ENCODE measurements around the gene EIF1AD.
A peak's percentile ranks its signal among the peaks of the same experiment; 100 is the strongest.

EIF1AD gene

GRCh38 chr11:66045177-66045639 lies 43.3 kb upstream of the EIF1AD start:
- DNase-seq (ENCODE audit: low read depth): peak; percentile 90
- H3K4me3 ChIP-seq (ENCODE audit: low read depth, low read length): no peak overlapping the region
- TF ChIP-seq CTCF (IDR thresholded peaks at IDR 0.05; ENCODE audit: insufficient read depth, low read depth, low read length, missing control alignments): peak; percentile 94

- TF ChIP-seq CTCF (IDR thresholded peaks at IDR 0.05; ENCODE audit: insufficient read depth, low read depth, low read length, missing control alignments): no peak
- no peak overlapping the region for H3K4me3 ChIP-seq (ENCODE audit: low read depth, low read length)
- no peak for DNase-seq (ENCODE audit: low read depth)
Observed at GRCh38 chr11:66044757-66045156, 42.8 kb upstream of the EIF1AD start.

- TF ChIP-seq CTCF (IDR thresholded peaks at IDR 0.05; ENCODE audit: insufficient read depth, low read depth, low read length, missing control alignments): no peak
- no peak for DNase-seq (ENCODE audit: low read depth)
- no peak overlapping the region for H3K4me3 ChIP-seq (ENCODE audit: low read depth, low read length)
Observed at GRCh38 chr11:66042996-66043906, 41.3 kb upstream of the EIF1AD start.

GRCh38 chr11:66042227-66042995 lies 40.5 kb upstream of the EIF1AD start:
- no peak for DNase-seq (ENCODE audit: low read depth)
- no peak overlapping the region for H3K4me3 ChIP-seq (ENCODE audit: low read depth, low read length)
- TF ChIP-seq CTCF (IDR thresholded peaks at IDR 0.05; ENCODE audit: insufficient read depth, low read depth, low read length, missing control alignments): no peak

GRCh38 chr11:66039765-66040164 lies 37.8 kb upstream of the EIF1AD start:
- no peak for TF ChIP-seq CTCF (IDR thresholded peaks at IDR 0.05; ENCODE audit: insufficient read depth, low read depth, low read length, missing control alignments)
- DNase-seq (ENCODE audit: low read depth): no peak
- H3K4me3 ChIP-seq (ENCODE audit: low read depth, low read length): no peak overlapping the region

- TF ChIP-seq CTCF (IDR thresholded peaks at IDR 0.05; ENCODE audit: insufficient read depth, low read depth, low read length, missing control alignments): no peak
- DNase-seq (ENCODE audit: low read depth): no peak
- no peak overlapping the region for H3K4me3 ChIP-seq (ENCODE audit: low read depth, low read length)
Observed at GRCh38 chr11:66037327-66037726, 35.4 kb upstream of the EIF1AD start.
